ENCODE measurements around the gene ZPBP. TPM values are rescaled to one million over a fixed set of nuclear protein-coding genes. Genes with fewer than 3 reads are reported as not detected.

ZPBP gene
- polyA plus RNA-seq, 3 donors = not detected

DNA sequence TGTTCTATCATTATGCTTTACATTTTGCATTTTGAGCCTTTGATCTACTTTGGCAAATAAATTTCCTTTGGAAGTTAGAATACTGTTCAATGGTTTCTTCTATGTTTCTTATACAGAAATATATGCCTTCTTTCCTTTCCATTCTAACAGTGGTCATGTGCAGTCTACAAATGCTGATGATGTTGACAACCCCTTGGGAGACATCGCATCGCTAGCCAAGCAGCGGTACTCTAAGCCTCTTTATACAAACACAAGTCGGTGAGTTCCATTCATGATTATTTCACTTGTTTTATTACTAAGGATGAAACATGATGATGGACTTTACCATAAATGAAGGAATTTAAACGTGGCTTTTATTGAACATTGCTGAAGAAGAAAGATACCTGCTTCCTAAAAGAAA is 48.1 kb upstream of the ZPBP start:
- Histone ChIP-seq H3K4me2 (replicated peaks; ENCODE audit: extremely low read depth, low read length, poor library complexity, severe bottlenecking) (no peak overlapping the region), H3K4me1 (ENCODE audit: control insufficient read depth in 1 of 2, insufficient read depth in 2 of 2, low read length in 2 of 2) (no peaks in the 10 kb centered on the region), H3K27ac (ENCODE audit: low read depth in 1 of 2, low read length in 2 of 2) (no peak overlapping the region), H3K9ac (ENCODE audit: insufficient read depth, low read length, poor library complexity, severe bottlenecking) (no peak overlapping the region), H3K27me3 (ENCODE audit: control insufficient read depth in 2 of 2, insufficient read depth in 2 of 2, low read length in 2 of 2) (no peaks in the 10 kb centered on the region), H3K9me3 (replicated peaks in 1 of 2; ENCODE audit: control insufficient read depth in 1 of 2, insufficient read depth in 1 of 2, low read length in 2 of 2) (no peaks in the 10 kb centered on the region), H3K79me2 (ENCODE audit: insufficient read depth, low read length) (no peaks in the 10 kb centered on the region), H3K36me3 (replicated peaks in 1 of 2; ENCODE audit: control insufficient read depth in 1 of 2, insufficient read depth in 2 of 2, low read length in 2 of 2) (no peaks in the 10 kb centered on the region), H4K20me1 (ENCODE audit: insufficient read depth, low read length) (no peaks in the 10 kb centered on the region), H2AFZ (ENCODE audit: insufficient read depth, low read depth, low read length, poor library complexity, severe bottlenecking) (no peak overlapping the region), H3K4me3 (replicated peaks in 1 of 3; ENCODE audit: low read depth in 2 of 3, low read length in 3 of 3) (no peak overlapping the region)
- H3K4me3 Mint-ChIP-seq = no peak overlapping the region
- no peak overlapping the region for H3K27ac Mint-ChIP-seq
- H3K9me3 Mint-ChIP-seq = peaks cover 0 to 3% (median 0%) of the 10 kb centered on the region in 7 donors
- no peaks in the 10 kb centered on the region for H3K36me3 Mint-ChIP-seq
- intact Hi-C loops (cut with micrococcal nuclease) = no loop called here
- peaks cover 0 to 1% (median 0%) of the 10 kb centered on the region in 3 donors for H3K27me3 Mint-ChIP-seq (ENCODE audit: low read depth in 3 of 3)
- H3K4me1 Mint-ChIP-seq = peaks cover 3% of the 10 kb centered on the region
- no peak for DNase-seq
- TF ChIP-seq, protein P1, sequence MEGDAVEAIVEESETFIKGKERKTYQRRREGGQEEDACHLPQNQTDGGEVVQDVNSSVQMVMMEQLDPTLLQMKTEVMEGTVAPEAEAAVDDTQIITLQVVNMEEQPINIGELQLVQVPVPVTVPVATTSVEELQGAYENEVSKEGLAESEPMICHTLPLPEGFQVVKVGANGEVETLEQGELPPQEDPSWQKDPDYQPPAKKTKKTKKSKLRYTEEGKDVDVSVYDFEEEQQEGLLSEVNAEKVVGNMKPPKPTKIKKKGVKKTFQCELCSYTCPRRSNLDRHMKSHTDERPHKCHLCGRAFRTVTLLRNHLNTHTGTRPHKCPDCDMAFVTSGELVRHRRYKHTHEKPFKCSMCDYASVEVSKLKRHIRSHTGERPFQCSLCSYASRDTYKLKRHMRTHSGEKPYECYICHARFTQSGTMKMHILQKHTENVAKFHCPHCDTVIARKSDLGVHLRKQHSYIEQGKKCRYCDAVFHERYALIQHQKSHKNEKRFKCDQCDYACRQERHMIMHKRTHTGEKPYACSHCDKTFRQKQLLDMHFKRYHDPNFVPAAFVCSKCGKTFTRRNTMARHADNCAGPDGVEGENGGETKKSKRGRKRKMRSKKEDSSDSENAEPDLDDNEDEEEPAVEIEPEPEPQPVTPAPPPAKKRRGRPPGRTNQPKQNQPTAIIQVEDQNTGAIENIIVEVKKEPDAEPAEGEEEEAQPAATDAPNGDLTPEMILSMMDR (IDR thresholded peaks at IDR 0.05) = no peak
- WGBS (ENCODE audit: insufficient coverage) = no CpG with 5 or more reads among the region's 5 CpGs

DNA sequence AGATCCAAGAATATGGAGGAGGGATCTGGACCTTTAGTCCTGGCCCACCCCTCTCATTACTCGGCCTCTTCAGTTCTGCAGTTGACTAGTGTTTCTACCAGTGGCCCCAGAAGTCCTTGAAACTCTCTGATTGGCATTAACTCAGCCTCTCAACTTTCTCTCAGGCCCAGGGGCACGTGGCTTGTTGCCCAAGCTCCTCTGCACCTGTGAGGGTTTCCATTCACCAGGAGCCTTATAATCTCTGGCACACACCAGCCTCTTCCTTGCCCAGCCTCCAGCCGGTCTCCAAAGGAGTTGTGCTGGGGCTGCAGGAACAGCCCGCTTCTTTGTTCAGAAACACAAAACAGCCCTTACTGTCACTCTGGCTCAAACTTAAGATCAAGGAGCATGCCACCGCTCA is 47.6 kb upstream of the ZPBP start:
- intact Hi-C loops (cut with micrococcal nuclease) = no loop called here
- H4K20me1 ChIP-seq (ENCODE audit: insufficient read depth, low read length) = no peaks in the 10 kb centered on the region
- no peaks in the 10 kb centered on the region for H3K36me3 ChIP-seq (replicated peaks in 1 of 2; ENCODE audit: control insufficient read depth in 1 of 2, insufficient read depth in 2 of 2, low read length in 2 of 2)
- DNase-seq = no peak
- Mint-ChIP-seq H3K27me3 (ENCODE audit: low read depth in 3 of 3) (peaks cover 0 to 1% (median 0%) of the 10 kb centered on the region in 3 donors), H3K4me3 (no peak overlapping the region), H3K4me1 (peaks cover 3% of the 10 kb centered on the region), H3K9me3 (peaks cover 0 to 3% (median 0%) of the 10 kb centered on the region in 7 donors), H3K27ac (no peak overlapping the region), H3K36me3 (no peaks in the 10 kb centered on the region)
- TF ChIP-seq, protein P1 (IDR thresholded peaks at IDR 0.05) = no peak
- H3K27me3 ChIP-seq (ENCODE audit: control insufficient read depth in 2 of 2, insufficient read depth in 2 of 2, low read length in 2 of 2) = no peaks in the 10 kb centered on the region
- H3K9me3 ChIP-seq (replicated peaks in 1 of 2; ENCODE audit: control insufficient read depth in 1 of 2, insufficient read depth in 1 of 2, low read length in 2 of 2) = no peaks in the 10 kb centered on the region
- no peak overlapping the region for H3K9ac ChIP-seq (ENCODE audit: insufficient read depth, low read length, poor library complexity, severe bottlenecking)
- H2AFZ ChIP-seq (ENCODE audit: insufficient read depth, low read depth, low read length, poor library complexity, severe bottlenecking) = no peak overlapping the region
- H3K27ac ChIP-seq (ENCODE audit: low read depth in 1 of 2, low read length in 2 of 2) = no peak overlapping the region
- H3K4me2 ChIP-seq (replicated peaks; ENCODE audit: extremely low read depth, low read length, poor library complexity, severe bottlenecking) = no peak overlapping the region
- H3K79me2 ChIP-seq (ENCODE audit: insufficient read depth, low read length) = no peaks in the 10 kb centered on the region
- H3K4me1 ChIP-seq (ENCODE audit: control insufficient read depth in 1 of 2, insufficient read depth in 2 of 2, low read length in 2 of 2) = no peaks in the 10 kb centered on the region
- H3K4me3 ChIP-seq (replicated peaks in 1 of 3; ENCODE audit: low read depth in 2 of 3, low read length in 3 of 3) = no peak overlapping the region
- 89% methylated on average over 3 of the region's 5 CpGs for WGBS (ENCODE audit: insufficient coverage)
